Measurements from ENCODE around the gene EVPL. TPM values are rescaled to one million over a fixed set of nuclear protein-coding genes. Genes with fewer than 3 reads are reported as not detected.
"Not testable (repeated sequence)": the region's sequence is repeated elsewhere in the genome, so short reads cannot be mapped to it uniquely, and the experiment has no call there.

Gene EVPL
- total and polyA plus RNA-seq, 4 donors: 0.17 to 0.90 (median 0.55) TPM

GRCh38 chr17:75975187-75975586, 51.9 kb downstream of the EVPL start:
- DNase-seq (ENCODE audit: low read depth in 4 of 6, low spot score in 6 of 6); H3K4me3 ChIP-seq (ENCODE audit: low read depth, low read length); H3K9me3 ChIP-seq (ENCODE audit: control insufficient read depth, insufficient read depth, low read length); H3K27me3 ChIP-seq (ENCODE audit: control insufficient read depth, insufficient read depth, low read length); H3K27ac ChIP-seq (ENCODE audit: low read depth, low read length): not testable (repeated sequence)
- WGBS (ENCODE audit: insufficient coverage): no CpG with 5 or more reads among the region's 6 CpGs
- Histone ChIP-seq H3K4me1 (ENCODE audit: control insufficient read depth, insufficient read depth, low read length) (peaks cover 19% of the 10 kb centered on the region), H3K36me3 (ENCODE audit: control insufficient read depth, insufficient read depth, low read length) (peaks cover 25% of the 10 kb centered on the region)

GRCh38 chr17:75970626-75971025, 56.5 kb downstream of the EVPL start:
- WGBS (ENCODE audit: insufficient coverage): 100% methylated on average over 3 of the region's 7 CpGs
- Histone ChIP-seq H3K9me3 (ENCODE audit: control insufficient read depth, insufficient read depth, low read length) (no peaks in the 10 kb centered on the region), H3K27me3 (ENCODE audit: control insufficient read depth, insufficient read depth, low read length) (no peaks in the 10 kb centered on the region), H3K36me3 (ENCODE audit: control insufficient read depth, insufficient read depth, low read length) (peaks cover 44% of the 10 kb centered on the region), H3K27ac (ENCODE audit: low read depth, low read length) (no peak overlapping the region), H3K4me3 (ENCODE audit: low read depth, low read length) (no peak overlapping the region), H3K4me1 (ENCODE audit: control insufficient read depth, insufficient read depth, low read length) (no peaks in the 10 kb centered on the region)
- DNase-seq (ENCODE audit: low read depth in 4 of 6, low spot score in 6 of 6): no peak

- Histone ChIP-seq H3K36me3 (ENCODE audit: control insufficient read depth, insufficient read depth, low read length) (peaks cover 41% of the 10 kb centered on the region), H3K4me1 (ENCODE audit: control insufficient read depth, insufficient read depth, low read length) (no peaks in the 10 kb centered on the region), H3K27ac (ENCODE audit: low read depth, low read length) (no peak overlapping the region), H3K4me3 (ENCODE audit: low read depth, low read length) (no peak overlapping the region), H3K27me3 (ENCODE audit: control insufficient read depth, insufficient read depth, low read length) (no peaks in the 10 kb centered on the region), H3K9me3 (ENCODE audit: control insufficient read depth, insufficient read depth, low read length) (no peaks in the 10 kb centered on the region)
- 78% methylated on average over 1 of the region's 4 CpGs for WGBS (ENCODE audit: insufficient coverage)
- no peak for DNase-seq (ENCODE audit: low read depth in 4 of 6, low spot score in 6 of 6)
Observed at GRCh38 chr17:75970011-75970523, 57.0 kb downstream of the EVPL start.

- not testable (repeated sequence) for H3K4me3 ChIP-seq (ENCODE audit: low read depth, low read length); H3K9me3 ChIP-seq (ENCODE audit: control insufficient read depth, insufficient read depth, low read length); H3K27ac ChIP-seq (ENCODE audit: low read depth, low read length); DNase-seq (ENCODE audit: low read depth in 4 of 6, low spot score in 6 of 6); H3K4me1 ChIP-seq (ENCODE audit: control insufficient read depth, insufficient read depth, low read length); H3K27me3 ChIP-seq (ENCODE audit: control insufficient read depth, insufficient read depth, low read length)
- WGBS (ENCODE audit: insufficient coverage): no CpG with 5 or more reads among the region's 10 CpGs
- H3K36me3 ChIP-seq (ENCODE audit: control insufficient read depth, insufficient read depth, low read length): peaks cover 39% of the 10 kb centered on the region
Observed at GRCh38 chr17:75969044-75969443, 58.1 kb downstream of the EVPL start.

- Histone ChIP-seq H3K27me3 (ENCODE audit: control insufficient read depth, insufficient read depth, low read length) (no peaks in the 10 kb centered on the region), H3K27ac (ENCODE audit: low read depth, low read length) (no peak overlapping the region), H3K4me1 (ENCODE audit: control insufficient read depth, insufficient read depth, low read length) (no peaks in the 10 kb centered on the region), H3K4me3 (ENCODE audit: low read depth, low read length) (no peak overlapping the region), H3K9me3 (ENCODE audit: control insufficient read depth, insufficient read depth, low read length) (no peaks in the 10 kb centered on the region), H3K36me3 (ENCODE audit: control insufficient read depth, insufficient read depth, low read length) (peaks cover 27% of the 10 kb centered on the region)
- WGBS (ENCODE audit: insufficient coverage): 97% methylated on average over 6 of the region's 6 CpGs
- DNase-seq (ENCODE audit: low read depth in 4 of 6, low spot score in 6 of 6): no peak
Observed at GRCh38 chr17:75965468-75965867, 61.6 kb downstream of the EVPL start.

GRCh38 chr17:75959839-75960511, 67.1 kb downstream of the EVPL start:
- Histone ChIP-seq H3K27ac (ENCODE audit: low read depth, low read length) (no peak overlapping the region), H3K9me3 (ENCODE audit: control insufficient read depth, insufficient read depth, low read length) (no peaks in the 10 kb centered on the region), H3K4me3 (ENCODE audit: low read depth, low read length) (no peak overlapping the region), H3K4me1 (ENCODE audit: control insufficient read depth, insufficient read depth, low read length) (no peaks in the 10 kb centered on the region), H3K36me3 (ENCODE audit: control insufficient read depth, insufficient read depth, low read length) (peaks cover 25% of the 10 kb centered on the region), H3K27me3 (ENCODE audit: control insufficient read depth, insufficient read depth, low read length) (no peaks in the 10 kb centered on the region)
- WGBS (ENCODE audit: insufficient coverage): 98% methylated on average over 9 of the region's 11 CpGs
- no peak for DNase-seq (ENCODE audit: low read depth in 4 of 6, low spot score in 6 of 6)

GRCh38 chr17:75959051-75959838, 67.9 kb downstream of the EVPL start:
- 41% methylated on average over 5 of the region's 8 CpGs for WGBS (ENCODE audit: insufficient coverage)
- no peak overlapping the region for H3K27ac ChIP-seq (ENCODE audit: low read depth, low read length)
- no peak for DNase-seq (ENCODE audit: low read depth in 4 of 6, low spot score in 6 of 6)
- H3K4me1 ChIP-seq (ENCODE audit: control insufficient read depth, insufficient read depth, low read length): no peaks in the 10 kb centered on the region
- no peaks in the 10 kb centered on the region for H3K9me3 ChIP-seq (ENCODE audit: control insufficient read depth, insufficient read depth, low read length)
- H3K27me3 ChIP-seq (ENCODE audit: control insufficient read depth, insufficient read depth, low read length): no peaks in the 10 kb centered on the region
- peaks cover 32% of the 10 kb centered on the region for H3K36me3 ChIP-seq (ENCODE audit: control insufficient read depth, insufficient read depth, low read length)
- H3K4me3 ChIP-seq (ENCODE audit: low read depth, low read length): no peak overlapping the region

Other genes starting within 250 kb of the EVPL start
- 10 to 100 TPM; 28.9 to 33.9 TPM for gene UNK, start 242.5 kb downstream of the EVPL start, total RNA-seq
- gene UNK, start 242.5 kb downstream of the EVPL start, polyA plus RNA-seq (ENCODE audit: insufficient read length in 2 of 2): 10 to 100 TPM; 41.2 to 54.8 TPM
- 1 to 10 TPM; 3.1 to 4.0 TPM for gene UNC13D, start 182.9 kb downstream of the EVPL start, total RNA-seq
- gene UNC13D, start 182.9 kb downstream of the EVPL start, polyA plus RNA-seq (ENCODE audit: insufficient read length in 2 of 2): 1 to 10 TPM; 5.3 to 6.1 TPM
- gene WBP2, start 172.0 kb downstream of the EVPL start, total RNA-seq: 10 to 100 TPM; 45.6 to 57.5 TPM
- 100 to 1,000 TPM; 211 to 231 TPM for gene WBP2, start 172.0 kb downstream of the EVPL start, polyA plus RNA-seq (ENCODE audit: insufficient read length in 2 of 2)
- gene TRIM47, start 148.7 kb downstream of the EVPL start, total RNA-seq: 10 to 100 TPM; 31.3 to 37.3 TPM
- gene TRIM47, start 148.7 kb downstream of the EVPL start, polyA plus RNA-seq (ENCODE audit: insufficient read length in 2 of 2): 10 to 100 TPM; 52.6 to 53.6 TPM
- 10 to 100 TPM; 11.7 to 18.4 TPM for gene TRIM65, start 130.4 kb downstream of the EVPL start, total RNA-seq
- 10 to 100 TPM; 17.7 to 24.8 TPM for gene TRIM65, start 130.4 kb downstream of the EVPL start, polyA plus RNA-seq (ENCODE audit: insufficient read length in 2 of 2)
- 10 to 100 TPM; 26.3 to 41.2 TPM for gene MRPL38, start 122.4 kb downstream of the EVPL start, total RNA-seq
- gene MRPL38, start 122.4 kb downstream of the EVPL start, polyA plus RNA-seq (ENCODE audit: insufficient read length in 2 of 2): 100 to 1,000 TPM; 111 to 116 TPM
- 10 to 100 TPM; 10.1 to 23.9 TPM for gene FBF1, start 86.3 kb downstream of the EVPL start, total RNA-seq
- 10 to 100 TPM; 12.8 to 24.1 TPM for gene FBF1, start 86.3 kb downstream of the EVPL start, polyA plus RNA-seq (ENCODE audit: insufficient read length in 2 of 2)
- gene ACOX1, start 48.1 kb downstream of the EVPL start, total RNA-seq: 10 to 100 TPM; 56.8 to 63.6 TPM
- 10 to 100 TPM; 32.7 to 35.6 TPM for gene ACOX1, start 48.1 kb downstream of the EVPL start, polyA plus RNA-seq (ENCODE audit: insufficient read length in 2 of 2)
- 10 to 100 TPM; 12.6 to 17.4 TPM for gene TEN1, start 48.1 kb downstream of the EVPL start, total RNA-seq
- gene TEN1, start 48.1 kb downstream of the EVPL start, polyA plus RNA-seq (ENCODE audit: insufficient read length in 2 of 2): 10 to 100 TPM; 17.9 to 19.8 TPM
- 10 to 100 TPM in 1 of 2 donors, 1 to 10 TPM in 1; 3.8 to 11.1 TPM for gene CDK3, start 26.5 kb downstream of the EVPL start, total RNA-seq
- 10 to 100 TPM; 13.2 to 16.9 TPM for gene CDK3, start 26.5 kb downstream of the EVPL start, polyA plus RNA-seq (ENCODE audit: insufficient read length in 2 of 2)
- gene SRP68, start 45.2 kb upstream of the EVPL start, total RNA-seq: 10 to 100 TPM; 31.4 to 38.8 TPM
- gene SRP68, start 45.2 kb upstream of the EVPL start, polyA plus RNA-seq (ENCODE audit: insufficient read length in 2 of 2): 10 to 100 TPM; 63.3 to 63.7 TPM
- not detected for gene GALR2, start 47.5 kb upstream of the EVPL start, total RNA-seq
- gene GALR2, start 47.5 kb upstream of the EVPL start, polyA plus RNA-seq (ENCODE audit: insufficient read length in 2 of 2): under 1 TPM; 0.47 to 0.74 TPM
- not detected for gene ZACN, start 51.9 kb upstream of the EVPL start, total RNA-seq
- gene ZACN, start 51.9 kb upstream of the EVPL start, polyA plus RNA-seq (ENCODE audit: insufficient read length in 2 of 2): 10 to 100 TPM; 49.6 to 59.0 TPM
- gene EXOC7, start 76.5 kb upstream of the EVPL start, total RNA-seq: 100 to 1,000 TPM in 1 of 2 donors, 10 to 100 TPM in 1; 84.7 to 172 TPM
- 100 to 1,000 TPM; 162 to 168 TPM for gene EXOC7, start 76.5 kb upstream of the EVPL start, polyA plus RNA-seq (ENCODE audit: insufficient read length in 2 of 2)
- gene FOXJ1, start 113.9 kb upstream of the EVPL start, total RNA-seq: 10 to 100 TPM in 1 of 2 donors, 1 to 10 TPM in 1; 4.6 to 41.0 TPM
- 10 to 100 TPM; 21.3 to 30.7 TPM for gene FOXJ1, start 113.9 kb upstream of the EVPL start, polyA plus RNA-seq (ENCODE audit: insufficient read length in 2 of 2)
- gene RNF157, start 213.2 kb upstream of the EVPL start, total RNA-seq: 10 to 100 TPM; 22.8 to 57.7 TPM
- 100 to 1,000 TPM; 194 to 196 TPM for gene RNF157, start 213.2 kb upstream of the EVPL start, polyA plus RNA-seq (ENCODE audit: insufficient read length in 2 of 2)
- 10 to 100 TPM in 1 of 2 donors, 1 to 10 TPM in 1; 4.1 to 21.8 TPM for gene UBALD2, start 238.0 kb upstream of the EVPL start, total RNA-seq
- 10 to 100 TPM; 43.8 to 46.9 TPM for gene UBALD2, start 238.0 kb upstream of the EVPL start, polyA plus RNA-seq (ENCODE audit: insufficient read length in 2 of 2)

Measured in spinal cord (tissue), 10 donors.